ENCODE results near the gene VPS41.
"Not testable (repeated sequence)": the region's sequence is repeated elsewhere in the genome, so short reads cannot be mapped to it uniquely, and the experiment has no call there.

Gene VPS41

DNA sequence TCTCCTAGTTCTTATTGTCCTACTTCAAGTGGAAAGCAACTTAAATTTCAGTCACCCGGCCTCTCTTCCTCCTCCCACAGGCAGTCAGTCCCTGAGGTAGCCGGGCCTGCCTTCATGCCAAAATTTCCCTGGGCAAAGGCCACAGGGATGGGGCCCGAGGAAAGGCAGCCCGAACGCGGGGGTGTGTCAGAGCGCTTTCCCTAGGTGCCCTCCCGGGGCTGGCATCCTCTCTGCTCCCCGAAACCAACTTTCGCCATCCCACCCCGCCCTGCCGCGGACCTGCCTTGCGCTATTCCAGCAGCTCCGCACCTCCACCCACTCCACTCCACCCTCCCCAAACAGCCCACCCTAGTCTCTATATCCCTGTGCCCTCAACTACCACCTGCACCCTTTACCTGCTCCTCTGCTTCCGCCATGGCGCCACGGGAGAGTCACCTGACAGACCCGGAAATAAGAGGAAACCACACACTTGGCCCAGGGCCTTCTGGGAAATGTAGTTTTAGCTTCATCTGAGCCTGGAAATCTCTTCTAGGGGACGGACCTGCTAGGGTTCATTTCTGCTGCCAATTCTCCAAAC is at the start of gene VPS41:
TSS of gene VPS41 (minus strand) at position 433 of the 577 bp plus-strand sequence. CDS start at position 416, 17 bp downstream.
- DNase-seq, result peak; percentile 63

DNA sequence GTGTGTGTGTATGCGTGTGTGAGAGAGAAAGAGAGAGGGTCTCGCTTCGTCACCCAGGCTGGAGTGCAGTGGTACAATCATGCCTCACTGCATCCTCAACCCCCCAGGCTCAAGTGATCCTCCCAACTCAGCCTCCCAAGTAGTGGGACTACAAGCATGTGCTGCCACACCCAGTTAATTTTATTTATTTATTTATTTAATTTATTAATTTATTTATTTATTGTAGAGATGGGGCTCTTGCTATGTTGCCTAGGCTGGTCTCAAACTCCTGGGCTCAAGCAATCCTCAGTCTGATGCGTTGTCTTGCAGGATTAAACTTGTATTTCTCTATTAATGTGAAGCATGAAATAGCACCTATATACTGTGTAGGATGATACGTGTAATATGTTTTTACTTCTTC is 46.9 kb upstream of the VPS41 start:
- no peak for DNase-seq

DNA sequence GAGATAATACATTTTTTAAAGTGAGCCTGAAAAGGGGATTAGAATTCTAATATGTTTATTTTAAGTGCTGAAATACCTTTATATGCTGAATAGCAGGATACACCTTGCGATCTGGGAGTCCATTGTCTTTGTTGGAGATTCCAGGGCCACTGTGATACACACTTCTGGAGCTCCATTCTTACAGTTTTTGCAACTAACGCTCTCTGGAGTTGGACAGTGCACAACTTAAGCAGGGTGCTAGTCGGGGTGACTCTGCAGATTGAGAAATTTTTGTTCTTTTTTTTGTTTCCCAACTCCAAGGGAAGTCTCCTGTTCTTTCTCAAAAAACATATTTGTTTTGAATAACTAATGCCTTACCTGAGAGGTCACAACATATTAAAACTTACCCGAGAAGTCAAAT is 45.0 kb upstream of the VPS41 start:
- no peak for DNase-seq

DNA sequence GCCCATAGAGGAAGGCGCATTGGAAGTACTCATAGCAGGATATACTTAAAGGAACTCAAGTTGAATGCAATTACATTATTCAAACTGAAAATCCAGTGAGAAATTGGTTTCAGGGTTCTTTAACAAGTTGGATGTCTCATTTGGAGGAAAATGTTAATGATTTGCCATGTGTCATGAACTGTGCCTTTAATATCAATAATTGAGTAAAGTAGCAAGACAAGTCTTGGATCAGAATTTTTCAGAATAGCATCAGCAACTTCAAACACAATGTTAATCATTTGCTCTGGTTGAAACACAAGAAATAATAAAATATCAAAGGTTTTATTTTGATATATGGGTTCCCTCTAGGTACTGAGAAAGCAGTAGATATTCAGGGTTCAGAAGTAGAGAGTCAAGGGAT is 44.2 kb upstream of the VPS41 start:
- DNase-seq, result no peak

DNA sequence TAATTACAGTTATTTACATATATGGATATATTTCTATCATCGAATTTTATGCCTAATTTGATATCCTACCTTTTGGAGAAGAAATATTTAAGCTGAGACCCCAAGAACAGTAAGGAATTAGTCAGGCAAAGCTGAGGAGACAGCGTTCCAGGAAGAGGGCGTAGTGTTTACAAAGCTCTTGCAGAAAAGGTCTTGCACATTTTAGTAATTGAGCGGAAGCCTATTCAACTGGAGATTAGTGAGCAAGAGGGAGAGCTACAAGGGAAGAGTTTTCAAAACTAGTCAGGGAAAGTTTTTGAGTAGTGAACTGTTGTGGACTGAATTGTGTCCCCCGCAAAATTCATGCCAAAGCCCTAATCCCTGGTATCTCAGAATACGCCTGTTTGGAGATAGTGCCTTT is 42.2 kb upstream of the VPS41 start:
- no peak for DNase-seq

DNA sequence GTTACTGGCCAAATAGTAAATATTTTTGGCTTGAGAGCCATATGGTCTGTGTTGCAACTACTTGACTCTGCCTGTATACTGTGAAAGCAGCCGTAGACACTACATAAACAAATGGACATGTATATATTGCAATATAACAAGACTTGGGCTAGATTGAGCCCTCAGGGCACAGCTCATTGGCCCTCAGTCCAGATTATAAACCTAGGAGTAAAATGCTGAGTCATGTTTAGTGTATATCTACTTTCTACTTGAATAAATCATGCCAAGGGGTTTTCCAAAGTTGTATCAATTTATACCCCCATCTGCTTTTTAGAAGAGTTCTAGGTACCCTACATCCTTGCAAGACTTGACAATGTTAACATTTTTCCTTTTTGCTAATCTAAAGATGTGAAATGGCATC is 41.3 kb upstream of the VPS41 start:
- no peak for DNase-seq

DNA sequence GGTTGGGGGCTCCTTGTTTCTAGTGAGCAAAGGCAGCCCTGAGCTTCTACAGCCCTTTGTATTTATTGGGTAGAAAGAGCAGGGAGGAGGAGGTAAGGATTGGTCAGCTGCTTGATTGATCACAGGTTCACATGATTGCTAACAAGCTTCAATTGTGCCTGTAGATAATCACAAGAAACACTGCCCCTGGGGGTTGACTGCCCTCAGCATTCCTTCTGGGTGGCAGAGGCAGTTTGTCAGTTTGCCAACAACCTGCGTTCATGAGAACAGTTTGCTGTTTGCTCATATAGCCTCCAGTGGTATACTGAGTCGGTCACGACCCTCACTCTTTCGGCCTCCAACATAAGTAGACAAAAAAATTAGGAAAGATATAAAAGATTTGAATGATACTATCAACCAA is 38.5 kb upstream of the VPS41 start:
- DNase-seq, result not testable (repeated sequence)

DNA sequence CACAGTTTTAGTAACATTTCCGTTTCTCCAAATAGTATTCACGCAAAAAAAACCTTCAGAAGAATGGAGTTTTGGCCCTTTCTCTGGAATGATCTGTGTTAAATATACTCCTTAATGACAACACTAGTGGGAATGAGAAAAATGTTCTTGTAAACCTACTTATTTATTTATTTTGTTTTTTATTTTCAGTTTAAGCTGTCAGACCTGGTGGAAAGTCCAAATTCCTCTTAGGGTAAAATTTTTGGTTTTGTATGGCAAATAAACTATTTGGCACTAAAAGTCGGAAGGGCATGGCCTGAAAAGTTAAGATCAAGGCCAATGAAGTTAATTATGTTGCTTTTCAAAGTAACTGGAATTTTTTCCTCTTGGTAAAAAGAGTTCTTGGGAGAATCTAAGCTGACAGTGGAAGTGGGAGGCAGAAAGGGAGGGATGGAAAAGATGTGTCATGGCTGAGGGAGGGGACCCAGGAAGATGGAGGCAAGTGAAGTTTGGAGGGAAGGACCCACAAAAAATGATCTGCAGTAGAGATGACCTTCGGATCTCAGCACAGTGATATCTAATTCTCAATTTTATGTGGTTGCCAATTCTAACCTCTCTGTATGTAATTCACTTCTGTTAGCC is 33.5 kb upstream of the VPS41 start:
- DNase-seq, result no peak

DNA sequence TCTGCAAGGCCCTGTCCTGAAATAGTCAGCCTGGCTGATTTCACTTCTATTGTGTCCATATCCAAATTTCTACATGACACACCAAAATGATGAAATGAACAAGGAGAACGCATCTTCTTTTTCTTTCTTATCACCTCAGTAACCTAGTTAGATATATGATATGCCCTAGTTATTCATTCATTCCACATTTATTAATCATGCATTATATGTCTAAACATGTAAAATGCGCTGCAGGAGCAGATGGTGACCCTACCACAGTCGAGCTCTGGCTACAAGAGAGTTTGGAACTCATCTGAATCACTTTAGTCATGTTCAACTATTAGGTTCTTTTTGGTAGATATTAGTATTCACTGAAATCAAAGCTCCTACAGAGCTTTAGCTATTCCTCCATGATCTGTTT is 31.8 kb upstream of the VPS41 start:
- DNase-seq, result no peak

DNA sequence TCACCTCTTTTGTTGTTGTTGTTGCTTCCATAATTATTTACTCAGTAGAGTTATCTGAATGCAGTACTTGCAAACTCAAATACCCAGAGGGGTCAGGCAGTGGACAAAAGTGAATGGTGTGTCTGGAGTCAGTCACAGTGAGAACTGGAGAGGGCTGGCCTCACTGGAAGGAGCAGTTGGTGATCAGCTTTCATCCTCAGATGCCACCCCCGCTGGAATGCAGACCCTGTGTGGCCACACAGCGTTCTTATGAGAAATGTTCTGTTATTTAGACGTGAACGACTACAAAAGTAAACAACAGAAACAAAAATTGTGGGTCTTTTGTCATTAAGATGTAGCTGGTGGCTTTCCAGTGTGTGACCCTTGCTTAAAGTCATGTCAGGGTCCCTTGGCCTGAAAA is 29.6 kb upstream of the VPS41 start:
- DNase-seq, result no peak

DNA sequence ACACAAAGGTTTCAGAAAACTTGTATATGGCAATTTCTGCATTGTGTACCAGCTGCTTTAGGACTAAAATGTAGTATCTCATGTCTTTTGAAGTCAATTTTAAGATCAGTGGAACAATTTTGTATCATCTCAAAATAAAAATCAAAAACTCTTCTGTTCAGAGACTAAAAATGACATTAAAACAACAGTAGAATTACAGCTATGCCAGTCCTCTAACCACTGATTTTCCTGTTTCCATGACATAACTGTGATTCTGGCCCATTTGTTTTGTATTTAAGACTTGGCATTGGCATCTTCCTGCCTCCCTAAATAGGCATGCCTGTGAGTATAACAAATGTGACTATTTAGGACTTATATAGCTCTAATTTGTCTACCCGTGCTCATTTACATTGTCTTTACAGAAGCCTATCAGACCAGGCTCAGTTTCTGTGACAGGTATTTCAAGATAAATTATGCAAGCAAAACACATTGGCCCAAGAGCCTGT is 29.1 kb upstream of the VPS41 start:
- DNase-seq, result no peak

DNA sequence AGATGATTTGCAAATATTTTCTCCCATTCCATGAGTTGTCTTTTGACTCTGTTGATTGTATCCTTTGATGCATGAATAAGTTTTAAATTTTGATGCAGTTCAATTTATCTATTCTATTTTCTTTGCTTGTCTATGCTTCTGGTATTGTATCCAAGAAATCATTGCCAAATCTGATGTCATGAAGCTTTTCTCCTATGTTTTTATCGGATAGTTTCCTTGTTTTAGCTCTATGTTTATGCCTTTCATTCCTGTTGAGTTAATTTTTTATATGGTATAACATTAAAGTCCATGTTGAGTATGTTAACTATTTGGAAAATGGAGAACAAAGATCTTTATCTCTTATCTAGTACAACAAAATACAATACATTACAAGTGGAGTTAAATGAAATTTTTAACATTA is 27.6 kb upstream of the VPS41 start:
- DNase-seq, result no peak

DNA sequence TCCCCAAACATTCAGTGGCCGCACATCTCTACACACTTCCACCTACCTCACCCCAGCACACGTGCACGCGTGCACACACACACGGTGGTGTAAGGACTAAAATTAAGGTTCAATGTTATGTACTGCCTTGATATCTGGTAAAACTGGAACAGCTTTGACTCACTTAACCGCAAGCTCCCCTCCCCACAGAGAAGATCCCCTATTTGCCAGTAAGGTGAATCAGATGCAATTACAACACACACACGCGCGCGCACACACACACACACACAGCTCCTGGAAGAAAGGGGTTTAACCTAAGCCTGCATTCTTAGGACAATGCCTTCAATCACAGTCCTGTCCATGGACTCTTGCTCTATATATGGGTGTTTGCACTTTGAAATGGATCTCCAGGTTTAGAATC is 25.5 kb upstream of the VPS41 start:
- no peak for DNase-seq

DNA sequence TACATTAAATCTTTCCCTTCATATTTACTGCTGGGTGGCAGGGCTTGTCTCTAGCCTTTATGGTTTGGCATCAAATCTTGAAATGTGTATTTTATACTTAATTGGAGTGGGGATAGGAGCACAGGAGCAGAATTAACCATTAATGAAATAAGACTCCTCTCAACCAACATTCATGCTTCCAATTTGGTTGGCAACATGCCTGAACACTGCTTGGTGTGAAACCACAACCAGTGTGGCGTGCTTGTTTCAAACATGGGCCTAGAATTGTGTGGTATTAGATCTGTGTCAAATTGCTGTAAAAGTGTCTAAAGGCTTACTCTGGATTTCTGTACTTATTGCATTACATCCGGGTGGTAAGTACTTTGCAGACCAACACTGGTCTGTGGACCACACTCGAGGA is 25.1 kb upstream of the VPS41 start:
- DNase-seq, result no peak

DNA sequence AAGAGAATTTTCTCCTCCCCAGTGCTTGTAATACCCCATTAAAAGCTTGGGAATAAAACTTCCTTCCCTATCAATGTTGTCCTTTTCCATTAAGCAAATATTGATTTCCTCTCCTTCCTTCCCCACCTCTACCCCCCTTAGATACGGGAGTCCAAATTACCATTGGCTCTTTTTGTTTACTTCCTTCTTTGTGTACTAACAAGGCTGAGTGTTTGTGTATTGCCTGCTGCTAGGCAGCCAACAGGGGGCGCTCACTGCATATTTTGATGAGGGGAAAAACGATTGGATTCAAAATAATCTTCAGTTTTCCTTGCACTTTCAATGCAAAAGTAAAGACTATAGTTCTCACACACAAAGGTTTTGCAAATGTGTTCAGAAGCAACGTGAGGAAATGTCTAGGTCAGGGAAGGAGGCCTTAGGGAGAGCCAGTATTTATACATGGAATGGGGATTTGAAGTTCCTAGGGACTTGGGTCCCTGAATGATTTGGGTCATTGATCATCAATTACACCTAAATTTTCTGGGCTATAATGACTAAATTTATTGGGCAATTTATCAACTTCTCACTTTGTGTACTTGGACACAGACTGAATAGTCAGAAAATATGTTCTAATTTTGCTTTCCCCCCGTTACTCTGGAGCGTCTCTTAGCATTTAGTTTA is 23.6 kb upstream of the VPS41 start:
- DNase-seq, result peak; percentile 32

DNA sequence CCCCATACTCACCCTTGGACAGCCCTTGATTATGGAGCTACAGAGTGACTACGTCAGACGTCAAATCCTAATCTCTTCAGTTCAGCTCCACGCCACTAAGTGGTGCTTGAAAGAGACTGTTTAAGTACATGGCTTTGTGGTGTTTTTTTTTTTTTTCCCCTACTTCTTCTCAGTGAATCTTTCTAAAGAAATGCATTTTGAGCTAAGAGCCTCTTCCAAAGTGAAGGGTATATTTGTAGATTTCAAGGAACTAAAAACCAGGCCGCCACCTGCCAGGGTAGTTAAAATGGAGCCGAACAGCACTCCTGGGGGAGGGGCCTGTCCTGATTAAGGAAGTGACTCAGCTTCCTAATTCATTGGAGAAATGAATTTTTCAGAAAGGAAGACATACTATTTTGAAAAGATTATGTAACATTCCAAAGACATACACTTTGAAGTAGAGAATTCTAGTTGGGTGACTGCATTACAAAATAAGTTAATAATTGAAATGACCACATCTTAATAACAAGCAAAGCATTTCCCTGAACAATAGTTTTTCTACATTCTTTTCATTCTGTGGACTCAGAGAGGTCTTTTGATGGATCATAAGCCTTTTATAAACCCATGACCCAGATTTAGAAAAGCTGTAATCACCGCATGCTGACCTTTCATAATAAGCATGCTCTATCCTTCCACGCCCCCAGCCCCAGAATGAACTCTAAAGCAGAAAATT is 20.6 kb upstream of the VPS41 start:
- DNase-seq, result peak; percentile 50

DNA sequence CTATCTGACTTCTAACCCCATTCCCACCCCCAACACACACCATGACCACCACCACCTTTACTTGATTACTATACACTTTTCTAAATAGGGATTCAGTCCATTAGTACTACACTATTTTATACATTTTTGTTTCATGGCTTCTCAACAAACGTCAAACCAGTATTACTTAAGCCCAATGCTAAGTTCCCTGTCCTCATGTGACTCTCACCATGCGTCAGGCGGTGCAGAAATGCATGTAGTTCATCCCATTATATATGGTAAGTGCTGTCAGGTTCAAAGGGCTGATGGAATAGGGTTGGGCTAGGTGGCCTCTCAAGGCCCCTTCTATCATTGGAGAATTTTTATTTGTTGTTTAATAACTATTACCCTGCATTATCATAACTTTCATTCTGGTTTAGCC is 19.5 kb upstream of the VPS41 start:
- no peak for DNase-seq

DNA sequence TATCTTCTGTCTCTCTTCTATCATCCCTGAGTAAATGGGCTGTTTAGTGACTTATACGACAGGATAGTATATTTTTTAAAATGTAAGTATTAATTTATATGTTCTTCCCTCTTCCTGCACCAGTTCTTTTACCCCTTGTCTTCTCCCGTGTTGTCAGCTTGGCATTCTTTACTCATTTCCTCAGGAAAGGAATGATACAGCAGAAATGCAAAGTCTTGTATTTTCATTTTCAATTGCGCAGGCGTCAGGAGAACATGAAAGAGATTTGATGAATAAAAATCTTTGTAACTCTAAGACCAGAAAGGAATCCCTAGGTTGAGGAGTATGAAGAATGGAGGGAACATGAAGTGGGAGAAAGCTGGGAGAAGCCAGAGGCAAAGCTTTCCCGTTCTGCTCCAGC is 18.8 kb upstream of the VPS41 start:
- no peak for DNase-seq

DNA sequence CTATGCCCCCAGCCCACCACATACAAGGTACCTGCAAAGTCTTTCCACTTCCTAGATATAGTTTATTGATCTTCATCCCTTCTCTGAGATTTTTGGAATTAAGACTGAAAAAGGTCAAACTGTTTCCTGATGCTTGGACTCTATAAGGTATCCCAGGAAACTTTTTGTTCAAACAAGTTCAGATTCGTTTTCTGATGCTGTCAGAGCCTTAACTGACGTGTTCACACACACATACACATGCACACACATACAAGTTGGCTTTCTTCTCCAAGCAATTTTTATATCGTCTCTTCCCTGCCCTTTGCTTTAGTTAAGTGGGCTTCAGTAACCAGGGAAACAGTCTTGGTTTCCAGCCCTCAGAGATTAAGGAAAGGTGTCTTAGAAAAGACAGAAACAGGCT is 11.7 kb upstream of the VPS41 start:
- DNase-seq, result no peak

DNA sequence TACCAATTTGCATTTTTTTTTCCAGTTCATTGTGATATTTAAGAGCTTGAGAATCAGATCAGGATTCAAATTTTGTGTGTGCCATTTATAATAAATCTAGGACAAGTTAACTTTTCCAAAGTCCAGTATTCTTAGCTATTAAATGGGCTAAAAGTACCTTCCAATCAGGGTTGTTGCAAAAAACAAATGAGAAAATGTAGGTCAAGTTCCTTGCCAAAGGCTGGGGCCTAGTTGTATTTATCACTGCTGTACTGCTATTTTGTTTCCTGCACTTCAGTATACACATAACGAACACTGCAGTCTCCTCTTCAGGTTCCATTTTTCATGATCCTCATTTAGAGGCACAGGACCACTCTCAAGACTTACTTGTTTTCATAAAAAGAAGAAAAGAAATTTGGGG is 7.4 kb upstream of the VPS41 start:
- no peak for DNase-seq

DNA sequence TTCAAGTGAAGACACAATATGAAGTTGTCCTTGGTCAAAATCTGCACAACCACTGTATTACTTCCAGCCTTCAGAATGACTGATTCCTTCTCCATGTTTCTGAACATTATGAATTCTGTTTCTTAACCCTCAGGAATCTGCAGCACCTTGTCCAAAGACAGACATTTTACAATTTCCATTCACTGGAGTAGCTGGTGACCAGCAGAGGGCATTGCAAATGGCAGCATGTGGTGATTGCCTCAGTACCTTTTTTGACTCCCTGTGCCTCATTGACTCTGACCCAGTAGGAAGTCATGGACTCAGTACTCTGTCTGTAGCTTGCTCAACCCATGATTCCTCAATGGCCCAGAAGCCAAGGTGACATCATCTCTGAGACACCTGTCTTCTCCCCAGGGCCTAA is 879 bp upstream of the VPS41 start:
- DNase-seq, result no peak

DNA sequence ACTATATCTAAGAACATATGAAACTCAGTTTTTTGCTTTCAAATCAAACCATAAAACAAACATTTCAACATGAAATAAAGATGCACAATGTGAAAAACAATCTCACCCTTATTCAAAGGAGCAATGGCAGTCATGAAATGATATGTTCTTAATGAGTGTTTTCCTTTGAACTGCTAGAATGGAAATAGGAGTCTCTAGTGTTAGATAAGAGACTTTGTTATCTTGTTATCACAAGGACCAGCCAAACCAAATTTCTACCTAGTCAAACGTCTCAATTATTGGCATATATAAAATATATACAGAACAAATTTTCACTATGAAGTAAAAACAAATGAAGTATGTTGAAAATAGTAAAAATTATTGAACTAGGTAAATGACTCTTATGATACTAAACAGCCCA is 1.2 kb downstream of the VPS41 start:
- DNase-seq, result no peak

DNA sequence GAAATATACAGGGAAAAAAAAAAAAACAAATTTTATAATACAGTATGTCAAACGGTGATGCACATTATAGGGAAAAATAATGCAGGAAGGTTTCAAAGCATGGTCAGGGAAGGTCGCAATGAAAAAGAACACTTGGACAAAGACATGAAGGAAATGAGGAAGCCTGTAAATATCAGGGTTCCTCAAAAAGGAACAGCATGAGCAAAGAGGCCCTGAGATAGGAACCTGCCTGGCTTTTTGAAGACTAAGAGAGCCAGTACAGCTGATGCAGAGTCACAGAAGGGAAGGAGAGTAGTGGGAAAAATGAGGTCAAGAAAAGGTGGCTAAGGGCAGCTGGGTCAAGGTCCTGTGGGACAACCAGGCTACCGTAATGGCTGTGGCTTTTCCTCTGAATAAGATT is 1.9 kb downstream of the VPS41 start:
- DNase-seq, result no peak
